ENCODE data around the gene FREM2. TPM values are rescaled to one million over a fixed set of nuclear protein-coding genes. Genes with fewer than 3 reads are reported as not detected.

FREM2 gene
- polyA plus RNA-seq, 3 donors from 2014 or later, result not detected

GRCh38 chr13:38697628-38698333 lies 10.9 kb downstream of the FREM2 start:
- no peak overlapping the region for H3K4me3 Mint-ChIP-seq
- no peak for DNase-seq
- H3K36me3 Mint-ChIP-seq, result no peaks in the 10 kb centered on the region
- no peak overlapping the region for H3K27ac Mint-ChIP-seq
- H3K27me3 Mint-ChIP-seq (ENCODE audit: low read depth in 3 of 3), result no peaks in the 10 kb centered on the region
- H3K9me3 Mint-ChIP-seq, result peaks cover 0 to 14% (median 0%) of the 10 kb centered on the region in 6 donors
- no peaks in the 10 kb centered on the region for H3K4me1 Mint-ChIP-seq

GRCh38 chr13:38700051-38700450 lies 13.2 kb downstream of the FREM2 start:
- Mint-ChIP-seq H3K27ac (no peak overlapping the region), H3K4me1 (no peaks in the 10 kb centered on the region), H3K4me3 (no peak overlapping the region), H3K36me3 (no peaks in the 10 kb centered on the region), H3K9me3 (peaks cover 0 to 15% (median under 1%) of the 10 kb centered on the region in 6 donors), H3K27me3 (ENCODE audit: low read depth in 3 of 3) (no peaks in the 10 kb centered on the region)
- DNase-seq, result no peak

DNA sequence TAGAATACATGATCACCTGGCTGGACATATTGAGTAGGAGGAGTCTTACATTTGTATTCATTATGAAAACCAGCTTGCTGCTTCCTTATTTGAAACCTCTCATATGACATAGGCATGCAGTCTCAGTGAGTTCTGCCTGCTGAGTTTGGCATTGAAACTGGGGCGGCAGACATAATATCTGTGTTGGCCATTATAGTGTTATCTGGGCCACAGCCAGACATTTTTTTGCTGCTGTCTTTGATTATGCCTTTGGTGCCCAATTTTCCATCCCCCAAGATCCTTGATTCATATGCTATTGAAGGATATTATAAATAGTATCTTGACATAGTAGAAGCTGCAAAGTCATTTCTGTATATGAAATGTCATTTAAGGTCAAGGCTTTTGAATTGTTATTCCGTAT lies 15.8 kb downstream of the FREM2 start:
- Mint-ChIP-seq H3K4me1 (no peaks in the 10 kb centered on the region), H3K9me3 (peaks cover 0 to 4% (median under 1%) of the 10 kb centered on the region in 6 donors), H3K4me3 (no peak overlapping the region), H3K27ac (no peak overlapping the region), H3K27me3 (ENCODE audit: low read depth in 3 of 3) (no peaks in the 10 kb centered on the region), H3K36me3 (no peaks in the 10 kb centered on the region)
- DNase-seq, result no peak

DNA sequence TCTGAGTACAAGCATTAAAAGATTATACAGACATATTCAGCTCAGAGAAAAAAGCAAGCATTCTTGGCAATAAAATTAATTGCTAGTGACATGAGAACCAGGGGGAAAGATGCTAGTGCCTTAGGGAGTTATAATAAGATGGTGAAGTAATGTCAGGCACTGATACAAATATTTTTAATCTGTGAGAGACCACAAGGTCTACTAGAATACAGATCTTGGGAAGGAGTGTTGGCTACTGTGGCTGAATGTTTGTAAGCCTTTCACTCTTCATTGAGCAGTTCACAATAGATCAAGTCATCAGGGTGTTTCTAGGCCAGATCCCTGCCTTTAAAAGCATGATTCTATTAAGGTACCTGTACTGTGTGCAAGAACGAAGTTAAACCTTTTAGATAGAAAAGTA lies 16.4 kb downstream of the FREM2 start:
- Mint-ChIP-seq H3K9me3 (peaks cover 0 to 4% (median under 1%) of the 10 kb centered on the region in 6 donors), H3K4me1 (no peaks in the 10 kb centered on the region), H3K27me3 (ENCODE audit: low read depth in 3 of 3) (no peaks in the 10 kb centered on the region), H3K27ac (no peak overlapping the region), H3K36me3 (no peaks in the 10 kb centered on the region), H3K4me3 (no peak overlapping the region)
- no peak for DNase-seq

DNA sequence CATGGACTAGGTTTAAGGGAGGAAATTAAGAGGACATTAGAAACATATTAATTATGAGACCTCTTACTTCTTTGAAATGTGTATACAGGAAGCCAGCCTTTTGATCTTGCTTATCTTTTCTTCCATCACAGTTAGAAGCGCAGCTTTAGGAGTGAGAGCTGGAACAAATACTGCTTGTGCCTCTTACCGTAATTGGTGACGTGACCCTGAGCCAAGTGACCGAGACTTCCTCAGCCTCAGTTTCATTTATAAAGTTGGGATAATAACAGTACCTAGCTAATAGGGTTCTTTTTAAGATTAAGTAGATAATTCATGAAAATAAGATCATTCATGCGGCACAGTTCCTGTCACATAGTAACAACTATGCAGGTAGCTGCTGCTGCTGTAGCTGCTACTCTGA lies 18.5 kb downstream of the FREM2 start:
- no peak for DNase-seq
- Mint-ChIP-seq H3K4me3 (no peak overlapping the region), H3K9me3 (peaks cover 0 to 9% (median 2%) of the 10 kb centered on the region in 6 donors)

GRCh38 chr13:38707460-38707859 lies 20.6 kb downstream of the FREM2 start:
- H3K36me3 Mint-ChIP-seq, result no peaks in the 10 kb centered on the region

More for the DNA sequence above, 18.5 kb downstream of the FREM2 start:
- H3K27ac Mint-ChIP-seq, result no peak overlapping the region
- no peaks in the 10 kb centered on the region for H3K4me1 Mint-ChIP-seq
- H3K27me3 Mint-ChIP-seq (ENCODE audit: low read depth in 3 of 3), result peaks cover 0 to 3% (median 0%) of the 10 kb centered on the region in 3 donors
- H3K36me3 Mint-ChIP-seq, result no peaks in the 10 kb centered on the region

GRCh38 chr13:38713046-38713445 lies 26.2 kb downstream of the FREM2 start:
- Mint-ChIP-seq H3K27ac (no peak overlapping the region), H3K4me1 (no peaks in the 10 kb centered on the region), H3K9me3 (peaks cover 0 to 6% (median 2%) of the 10 kb centered on the region in 6 donors), H3K4me3 (no peak overlapping the region), H3K27me3 (ENCODE audit: low read depth in 3 of 3) (peaks cover 0 to 3% (median 0%) of the 10 kb centered on the region in 3 donors), H3K36me3 (no peaks in the 10 kb centered on the region)
- no peak for DNase-seq

More at GRCh38 chr13:38707460-38707859, 20.6 kb downstream of the FREM2 start:
- Mint-ChIP-seq H3K4me3 (no peak overlapping the region), H3K9me3 (peaks cover 0 to 9% (median 2%) of the 10 kb centered on the region in 6 donors), H3K4me1 (no peaks in the 10 kb centered on the region), H3K27me3 (ENCODE audit: low read depth in 3 of 3) (peaks cover 0 to 3% (median 0%) of the 10 kb centered on the region in 3 donors), H3K27ac (no peak overlapping the region)
- no peak for DNase-seq

GRCh38 chr13:38718374-38718773 lies 31.5 kb downstream of the FREM2 start:
- Mint-ChIP-seq H3K36me3 (no peaks in the 10 kb centered on the region), H3K27ac (no peak overlapping the region), H3K9me3 (peaks cover 0 to 5% (median 1%) of the 10 kb centered on the region in 6 donors), H3K4me1 (no peaks in the 10 kb centered on the region), H3K27me3 (ENCODE audit: low read depth in 3 of 3) (peaks cover 0 to 2% (median 2%) of the 10 kb centered on the region in 3 donors), H3K4me3 (no peak overlapping the region)
- DNase-seq, result no peak

DNA sequence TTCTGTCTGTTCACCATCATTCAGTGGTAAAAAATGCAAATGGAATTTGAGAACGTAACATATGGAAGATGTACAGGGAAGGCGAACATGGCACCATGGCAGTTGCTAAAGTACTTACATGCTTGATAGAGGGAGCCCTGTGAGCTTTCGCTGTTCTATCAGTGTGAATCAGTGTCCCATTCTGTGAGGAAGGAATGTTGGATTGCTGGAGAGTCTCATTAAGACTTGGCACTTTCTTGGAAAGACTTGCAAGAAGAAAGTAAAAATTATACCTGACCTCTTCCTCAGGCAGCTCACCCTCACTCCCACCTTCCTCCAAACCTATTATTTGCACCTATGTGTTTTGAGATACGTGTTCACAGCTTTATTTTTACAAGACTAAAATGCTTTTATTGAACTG lies 43.5 kb downstream of the FREM2 start:
- no peak for DNase-seq
- H3K27me3 Mint-ChIP-seq (ENCODE audit: low read depth in 3 of 3), result no peaks in the 10 kb centered on the region
- H3K4me1 Mint-ChIP-seq, result no peaks in the 10 kb centered on the region
- H3K27ac Mint-ChIP-seq, result no peak overlapping the region
- peaks cover 0 to 7% (median 4%) of the 10 kb centered on the region in 6 donors for H3K9me3 Mint-ChIP-seq
- H3K4me3 Mint-ChIP-seq, result no peak overlapping the region
- no peaks in the 10 kb centered on the region for H3K36me3 Mint-ChIP-seq

- no peak for DNase-seq
- H3K27me3 Mint-ChIP-seq (ENCODE audit: low read depth in 3 of 3), result no peaks in the 10 kb centered on the region
- no peaks in the 10 kb centered on the region for H3K4me1 Mint-ChIP-seq
- H3K27ac Mint-ChIP-seq, result no peak overlapping the region
- H3K4me3 Mint-ChIP-seq, result no peak overlapping the region
- no peaks in the 10 kb centered on the region for H3K36me3 Mint-ChIP-seq
- H3K9me3 Mint-ChIP-seq, result peaks cover 0 to 13% (median 7%) of the 10 kb centered on the region in 6 donors
Measured at GRCh38 chr13:38733146-38733545, 46.3 kb downstream of the FREM2 start.

DNA sequence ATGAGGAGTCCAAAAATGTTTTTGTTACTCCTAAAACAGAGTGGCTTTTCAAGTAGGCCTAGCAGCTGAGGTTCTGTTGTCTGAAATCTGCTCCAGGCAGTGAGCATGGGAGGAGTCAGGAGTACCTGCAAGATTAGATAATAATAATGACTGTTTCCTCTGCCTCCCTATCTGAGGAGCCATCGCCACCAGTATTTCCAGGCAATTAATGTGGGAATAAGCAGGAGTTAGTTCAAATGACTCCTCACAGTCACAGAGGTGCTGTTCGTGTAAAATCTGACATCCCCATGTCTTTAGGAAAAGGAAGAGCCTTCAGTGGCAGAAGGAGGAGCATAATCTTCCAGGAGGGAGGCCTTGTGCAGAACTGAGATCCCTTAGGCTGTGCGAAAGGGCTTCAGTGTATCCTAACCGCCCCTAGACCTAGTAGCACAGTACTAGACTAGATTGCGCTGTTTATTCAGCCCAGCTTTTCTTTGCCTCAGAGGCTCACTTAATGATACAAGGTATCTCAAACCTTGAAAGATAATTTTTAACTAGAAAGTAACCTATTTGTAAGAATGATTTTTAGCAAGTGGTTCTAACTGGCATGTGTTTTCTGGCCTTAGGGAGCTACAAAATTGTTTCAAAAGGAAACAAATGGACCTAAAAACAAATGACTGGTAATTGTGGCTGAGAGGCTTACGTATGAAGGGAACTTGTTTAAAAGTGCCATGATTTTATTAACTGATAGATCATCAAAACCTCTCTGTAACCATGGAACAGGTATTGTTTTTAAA lies 49.0 kb downstream of the FREM2 start:
- Mint-ChIP-seq H3K27me3 (ENCODE audit: low read depth in 3 of 3) (peaks cover 0 to 5% (median 0%) of the 10 kb centered on the region in 3 donors), H3K4me3 (no peak overlapping the region), H3K27ac (no peak overlapping the region), H3K36me3 (no peaks in the 10 kb centered on the region), H3K9me3 (peaks cover 0 to 13% (median 8%) of the 10 kb centered on the region in 6 donors), H3K4me1 (no peaks in the 10 kb centered on the region)
- DNase-seq, result no peak

- Mint-ChIP-seq H3K27me3 (ENCODE audit: low read depth in 3 of 3) (peaks cover 0 to 5% (median 0%) of the 10 kb centered on the region in 3 donors), H3K36me3 (no peaks in the 10 kb centered on the region), H3K4me3 (no peak overlapping the region), H3K27ac (no peak overlapping the region), H3K9me3 (peaks cover 0 to 5% (median 3%) of the 10 kb centered on the region in 6 donors), H3K4me1 (no peaks in the 10 kb centered on the region)
- DNase-seq, result no peak
Measured at GRCh38 chr13:38743466-38743865, 56.6 kb downstream of the FREM2 start.

DNA sequence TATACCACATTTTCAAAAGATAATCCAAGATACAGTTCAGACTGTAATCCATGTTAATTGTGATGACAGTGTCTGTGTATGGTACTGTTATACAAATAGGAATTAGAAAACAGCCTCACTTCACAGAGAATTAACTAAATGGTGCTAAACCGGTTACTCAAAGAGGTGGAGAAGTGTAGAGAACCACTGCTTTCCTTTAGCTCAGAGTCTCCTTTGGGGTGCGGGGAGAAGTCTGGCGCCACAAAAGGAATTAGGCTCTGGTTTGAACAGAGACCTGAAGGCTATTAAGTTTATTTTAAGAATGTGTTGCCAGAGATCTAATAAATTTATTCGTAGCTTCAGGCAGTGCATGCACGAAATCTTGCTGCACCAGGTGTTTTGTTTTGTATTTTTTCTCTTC lies 65.8 kb downstream of the FREM2 start:
- DNase-seq, result no peak
- Mint-ChIP-seq H3K36me3 (no peaks in the 10 kb centered on the region), H3K4me3 (no peak overlapping the region), H3K27ac (no peak overlapping the region), H3K27me3 (ENCODE audit: low read depth in 3 of 3) (peaks cover 0 to 1% (median 1%) of the 10 kb centered on the region in 3 donors), H3K4me1 (no peaks in the 10 kb centered on the region), H3K9me3 (peaks cover 0 to 9% (median under 1%) of the 10 kb centered on the region in 6 donors)

- Mint-ChIP-seq H3K27ac (no peak overlapping the region), H3K36me3 (no peaks in the 10 kb centered on the region), H3K27me3 (ENCODE audit: low read depth in 3 of 3) (peaks cover 0 to 4% (median 1%) of the 10 kb centered on the region in 3 donors), H3K9me3 (peaks cover 0 to 9% (median 3%) of the 10 kb centered on the region in 6 donors), H3K4me1 (no peaks in the 10 kb centered on the region), H3K4me3 (no peak overlapping the region)
- DNase-seq, result no peak
Measured at GRCh38 chr13:38753878-38754277, 67.0 kb downstream of the FREM2 start.
